CD8-positive, alpha-beta memory T cell (primary cell): ENCODE data around the gene HOXC11. TPM values are rescaled to one million over a fixed set of nuclear protein-coding genes. Genes with fewer than 3 reads are reported as not detected.

Source experiments
- CTCF ChIA-PET: fragments of 350-600 bp; sonication (Branson Sonifier 250); formaldehyde crosslinking; loops from one replicate; lab custom pipeline; 2021; ENCODE audit warnings: antibody characterized with exemption; lab: Charles Lee
- POLR2A ChIA-PET: fragments of 350-600 bp; sonication (Branson Sonifier 250); formaldehyde crosslinking; loops from one replicate; lab custom pipeline; 2021; ENCODE audit warnings: antibody characterized with exemption; lab: Charles Lee
- DNase-seq, 5 donors: peaks; one replicate each; pipeline versions ENCODE4 v3.0.0 to v3.0.0-alpha.2; 2020 to 2022; ENCODE audit warnings: mixed read lengths in 1 of 5
- H3K27ac ChIP-seq: one replicate; pipeline ENCODE4 v1.7.0; 2013; ENCODE audit warnings: low read depth, mild to moderate bottlenecking, low read length, moderate library complexity
- H3K27me3 ChIP-seq: 2 replicates; pipeline ENCODE4 v1.7.0; 2013; ENCODE audit warnings: low read length, mild to moderate bottlenecking; ENCODE audit not compliant: insufficient read depth, poor library complexity, severe bottlenecking
- H3K36me3 ChIP-seq: 2 replicates; pipeline ENCODE4 v1.7.0; 2013; ENCODE audit warnings: mild to moderate bottlenecking, low read length, moderate library complexity; ENCODE audit not compliant: insufficient read depth
- H3K4me1 ChIP-seq: 2 replicates; pipeline ENCODE4 v1.7.0; 2013; ENCODE audit warnings: mild to moderate bottlenecking, low read length, moderate library complexity; ENCODE audit not compliant: insufficient read depth
- H3K4me3 ChIP-seq: 2 replicates; pipeline ENCODE4 v1.7.0; 2013; ENCODE audit warnings: mild to moderate bottlenecking, low read length
- H3K9me3 ChIP-seq: 2 replicates; pipeline ENCODE4 v1.7.0; 2013; ENCODE audit warnings: mild to moderate bottlenecking, low read length
- H3K27ac Mint-ChIP-seq, 8 donors: one replicate each; pipeline ENCODE4 v1.8.0; 2020 to 2021; ENCODE audit warnings: mixed read lengths in 8 of 8, mild to moderate bottlenecking in 6 of 8, inconsistent platforms in 3 of 8, moderate library complexity in 3 of 8
- H3K27me3 Mint-ChIP-seq, 2 donors: one replicate each; pipeline ENCODE4 v1.8.0; 2020 to 2021; ENCODE audit warnings: mixed read lengths in 2 of 2, mild to moderate bottlenecking in 1 of 2, moderate library complexity in 1 of 2
- H3K36me3 Mint-ChIP-seq, 3 donors: one replicate each; pipeline ENCODE4 v1.8.0; 2020 to 2021; ENCODE audit warnings: mixed read lengths in 3 of 3, inconsistent platforms in 1 of 3, mild to moderate bottlenecking in 1 of 3
- H3K4me1 Mint-ChIP-seq, 3 donors: one replicate each; pipeline ENCODE4 v1.8.0; 2020 to 2021; ENCODE audit warnings: mixed read lengths in 3 of 3, inconsistent platforms in 1 of 3, mild to moderate bottlenecking in 1 of 3
- H3K4me3 Mint-ChIP-seq, 7 donors: one replicate each; pipeline ENCODE4 v1.8.0; 2020 to 2021; ENCODE audit warnings: mixed read lengths in 7 of 7, mild to moderate bottlenecking in 6 of 7, moderate library complexity in 4 of 7, inconsistent platforms in 2 of 7
- H3K9me3 Mint-ChIP-seq, 5 donors: one replicate each; pipeline ENCODE4 v1.8.0; 2020 to 2022; ENCODE audit warnings: mixed read lengths in 5 of 5, mild to moderate bottlenecking in 3 of 5, moderate library complexity in 2 of 5, inconsistent platforms in 1 of 5
- polyA plus RNA-seq: library from polyadenylated mRNA; unstranded; fragments of 300-500 nt; fragmentation: Illumina TruSeq; gene quantifications from one replicate; pipeline ENCODE4 v1.2.3, GENCODE V29; 2021
- total RNA-seq, 2 experiments: library from RNA; stranded (reverse); gene quantifications; one replicate each; pipeline ENCODE4 v1.2.3, GENCODE V29; 2021

HOXC11 gene
- total and polyA plus RNA-seq, 3 experiments from 2014 or later, result not detected

GRCh38 chr12:53994264-53995001, 21.5 kb downstream of the HOXC11 start:
- Mint-ChIP-seq H3K4me3 (peak overlapping the region; percentile 74 to 87 (median 81)), H3K27me3 (peaks cover 93 to 96% of the 10 kb centered on the region in 2 donors), H3K36me3 (no peaks in the 10 kb centered on the region), H3K4me1 (peaks cover 34 to 65% (median 47%) of the 10 kb centered on the region in 3 donors), H3K27ac (peak overlapping the region in 2 of 8 donors; percentile 66 to 84), H3K9me3 (peaks cover 0 to 7% (median 2%) of the 10 kb centered on the region in 5 donors)
- CTCF ChIA-PET, result interaction anchor here (1.0 to 1.6 kb wide), 4 partner anchors 12 to 237 kb away, joined by 3 to 8 read pairs (median 4); partner anchors contain the start of gene HOXC5
- H3K4me3 ChIP-seq, result no peak overlapping the region
- H3K36me3 ChIP-seq, result no peaks in the 10 kb centered on the region
- peaks cover 98% of the 10 kb centered on the region for H3K27me3 ChIP-seq
- peak overlapping the region; percentile 64 for H3K27ac ChIP-seq
- peaks cover 39% of the 10 kb centered on the region for H3K4me1 ChIP-seq
- H3K9me3 ChIP-seq, result no peaks in the 10 kb centered on the region
- DNase-seq, result no peak
- POLR2A ChIA-PET, result no interaction called here

DNA sequence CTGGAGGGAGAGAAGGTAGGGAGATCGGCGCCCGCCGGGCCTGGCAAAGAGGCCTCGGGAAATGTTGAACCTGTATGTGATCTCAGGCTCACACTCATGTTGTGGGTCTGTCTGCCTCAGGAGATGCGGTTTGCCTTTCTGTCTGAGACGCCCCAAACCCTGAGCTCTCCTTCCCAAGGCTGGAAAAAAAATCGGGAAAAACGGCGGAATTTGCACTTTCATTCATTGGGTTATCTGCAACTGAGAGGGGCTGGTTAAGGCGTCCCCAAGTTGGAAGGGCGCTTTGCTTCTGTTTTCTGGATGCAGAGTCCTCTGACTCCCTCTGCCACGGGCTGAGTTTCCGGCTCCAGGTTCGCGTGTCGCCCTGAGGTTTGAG, 22.1 kb downstream of the HOXC11 start:
- CTCF ChIA-PET, result interaction anchor here (1.0 to 1.6 kb wide), 5 partner anchors 11 to 238 kb away, joined by 3 to 8 read pairs (median 3); partner anchors contain the start of gene HOXC5
- peaks cover 98% of the 10 kb centered on the region for H3K27me3 ChIP-seq
- no peaks in the 10 kb centered on the region for H3K9me3 ChIP-seq
- POLR2A ChIA-PET, result no interaction called here
- no peak for DNase-seq
- H3K4me1 ChIP-seq, result peaks cover 42% of the 10 kb centered on the region
- Mint-ChIP-seq H3K9me3 (peaks cover 0 to 7% (median 2%) of the 10 kb centered on the region in 5 donors), H3K36me3 (no peaks in the 10 kb centered on the region), H3K4me3 (peak overlapping the region; percentile 74 to 87 (median 81)), H3K27ac (peak overlapping the region in 1 of 8 donors; percentile 74), H3K27me3 (peaks cover 92 to 96% of the 10 kb centered on the region in 2 donors), H3K4me1 (peaks cover 34 to 66% (median 43%) of the 10 kb centered on the region in 3 donors)
- H3K4me3 ChIP-seq, result peak overlapping the region; percentile 67
- no peaks in the 10 kb centered on the region for H3K36me3 ChIP-seq
- peak overlapping the region; percentile 64 for H3K27ac ChIP-seq

DNA sequence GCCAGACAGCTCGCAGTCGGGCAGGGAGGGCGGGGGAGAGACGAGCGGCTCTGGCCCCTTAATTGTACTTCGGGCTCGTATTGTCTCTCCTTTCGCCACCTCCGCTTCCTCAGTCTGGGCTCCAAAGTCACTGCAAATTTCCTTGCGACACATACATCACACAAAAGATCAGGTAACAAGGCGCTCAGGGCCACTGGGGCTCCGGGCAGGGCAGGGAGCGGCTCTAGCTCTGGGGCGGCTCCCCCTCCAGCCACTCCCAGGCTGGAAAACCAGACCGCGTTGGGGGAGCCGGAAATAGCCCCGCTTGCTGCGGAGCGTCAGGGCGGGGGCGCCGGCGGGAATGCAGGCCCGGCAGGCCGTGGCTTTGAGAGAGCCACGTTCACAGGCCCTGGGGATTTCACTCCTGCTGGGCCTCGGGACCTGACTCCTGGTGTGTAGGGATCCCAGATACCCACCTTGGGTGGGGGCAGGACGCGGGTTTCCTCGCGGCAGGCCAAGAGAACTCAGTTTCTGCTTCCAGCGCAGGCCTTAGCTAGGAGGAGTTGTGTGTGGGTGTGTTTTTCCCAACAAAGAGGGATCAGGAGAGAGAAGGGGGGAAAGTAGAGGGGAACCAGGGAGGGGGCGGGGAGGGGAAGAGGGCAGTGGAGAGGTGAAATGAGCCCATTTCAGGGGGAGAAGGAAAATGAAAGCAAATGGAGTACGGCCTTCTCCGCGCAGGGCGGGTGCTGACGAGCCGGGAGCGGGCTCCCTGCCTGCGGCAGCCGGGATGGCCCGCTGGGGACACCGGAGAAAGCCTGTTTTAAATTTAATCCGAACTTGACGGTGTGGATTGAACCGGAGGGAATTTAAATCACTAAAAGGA, 22.7 kb downstream of the HOXC11 start:
- Mint-ChIP-seq H3K36me3 (no peaks in the 10 kb centered on the region), H3K27ac (peak overlapping the region in 2 of 8 donors; percentile 33 to 74), H3K9me3 (peaks cover 0 to 7% (median 2%) of the 10 kb centered on the region in 5 donors), H3K27me3 (peaks cover 90 to 94% of the 10 kb centered on the region in 2 donors), H3K4me3 (peak overlapping the region; percentile 74 to 89 (median 84)), H3K4me1 (peaks cover 31 to 62% (median 40%) of the 10 kb centered on the region in 3 donors)
- Histone ChIP-seq H3K4me1 (peaks cover 46% of the 10 kb centered on the region), H3K4me3 (peak overlapping the region; percentile 67), H3K36me3 (no peaks in the 10 kb centered on the region), H3K9me3 (no peaks in the 10 kb centered on the region), H3K27ac (peak overlapping the region; percentile 64), H3K27me3 (peaks cover 98% of the 10 kb centered on the region)
- ChIA-PET CTCF (interaction anchor here (1.0 to 1.4 kb wide), 4 partner anchors 10 to 206 kb away, joined by 3 to 8 read pairs (median 4); partner anchors contain the start of gene HOXC5), POLR2A (no interaction called here)
- DNase-seq, result peak in 1 of 5 donors; percentile 14

DNA sequence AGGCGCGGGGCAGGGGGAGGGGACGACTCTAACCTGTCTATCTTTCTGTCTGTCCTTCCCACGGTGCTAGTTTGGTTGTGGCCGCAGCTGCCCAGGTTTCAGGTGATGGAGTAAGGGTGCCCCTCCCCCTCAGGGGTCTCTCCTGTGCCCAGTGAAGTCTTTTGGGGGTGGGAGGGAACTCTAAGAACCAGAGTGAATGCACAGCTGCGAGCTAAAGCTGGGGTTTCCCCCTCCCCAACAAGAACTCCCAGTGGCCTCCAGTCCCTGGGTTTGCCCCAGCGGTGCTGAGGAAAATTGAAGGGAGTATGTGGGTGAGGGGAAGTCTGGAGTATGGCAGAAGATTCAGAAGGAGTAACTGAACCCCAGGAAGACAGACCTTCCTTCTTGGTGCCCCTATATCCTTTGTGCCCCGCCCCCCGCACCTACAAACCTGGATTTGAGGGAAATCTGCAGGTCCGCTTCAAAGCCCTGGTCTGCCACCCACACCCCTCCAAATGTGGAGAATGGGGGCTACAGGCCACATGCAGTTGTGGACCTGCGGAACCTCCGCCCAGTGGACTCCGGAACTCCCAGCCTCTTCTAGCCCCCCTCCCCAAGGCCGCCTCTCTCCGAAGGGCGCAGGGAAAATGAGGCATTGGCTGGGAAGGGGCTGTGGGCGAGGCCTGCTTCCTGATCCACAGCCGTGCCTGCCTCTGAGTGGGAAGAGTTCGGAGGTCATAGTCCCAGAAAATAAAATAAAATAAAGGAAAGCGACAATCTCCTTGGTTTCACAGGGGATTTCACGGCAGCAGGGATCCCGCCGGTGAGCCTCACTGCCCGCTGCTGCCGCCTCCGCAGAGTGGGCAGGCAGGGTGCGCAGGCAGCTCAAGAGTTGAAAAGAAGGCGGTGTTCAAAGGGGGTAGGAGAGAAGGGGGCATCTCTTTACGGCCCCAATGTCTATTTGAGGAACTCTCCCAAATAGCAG, 23.6 kb downstream of the HOXC11 start:
- Mint-ChIP-seq H3K4me1 (peaks cover 31 to 62% (median 40%) of the 10 kb centered on the region in 3 donors), H3K36me3 (no peaks in the 10 kb centered on the region), H3K4me3 (peak overlapping the region; percentile 74 to 89 (median 84)), H3K27ac (peak overlapping the region in 2 of 8 donors; percentile 40 to 51), H3K9me3 (peaks cover 0 to 7% (median 2%) of the 10 kb centered on the region in 5 donors), H3K27me3 (peaks cover 93 to 94% of the 10 kb centered on the region in 2 donors)
- no peaks in the 10 kb centered on the region for H3K9me3 ChIP-seq
- DNase-seq, result no peak
- H3K4me3 ChIP-seq, result peak overlapping the region; percentile 67
- H3K4me1 ChIP-seq, result peaks cover 46% of the 10 kb centered on the region
- H3K36me3 ChIP-seq, result no peaks in the 10 kb centered on the region
- ChIA-PET CTCF (interaction anchor here (1.2 to 15.2 kb wide), 6 partner anchors 9 to 209 kb away, joined by 3 to 216 read pairs (median 4); partner anchors contain the start of gene HOXC10), POLR2A (interaction anchor here (0.8 kb wide), 1 partner anchor 174 kb away, joined by 5 read pairs; no protein-coding TSS in a partner anchor)
- H3K27me3 ChIP-seq, result peaks cover 98% of the 10 kb centered on the region
- peak overlapping the region; percentile 64 for H3K27ac ChIP-seq

DNA sequence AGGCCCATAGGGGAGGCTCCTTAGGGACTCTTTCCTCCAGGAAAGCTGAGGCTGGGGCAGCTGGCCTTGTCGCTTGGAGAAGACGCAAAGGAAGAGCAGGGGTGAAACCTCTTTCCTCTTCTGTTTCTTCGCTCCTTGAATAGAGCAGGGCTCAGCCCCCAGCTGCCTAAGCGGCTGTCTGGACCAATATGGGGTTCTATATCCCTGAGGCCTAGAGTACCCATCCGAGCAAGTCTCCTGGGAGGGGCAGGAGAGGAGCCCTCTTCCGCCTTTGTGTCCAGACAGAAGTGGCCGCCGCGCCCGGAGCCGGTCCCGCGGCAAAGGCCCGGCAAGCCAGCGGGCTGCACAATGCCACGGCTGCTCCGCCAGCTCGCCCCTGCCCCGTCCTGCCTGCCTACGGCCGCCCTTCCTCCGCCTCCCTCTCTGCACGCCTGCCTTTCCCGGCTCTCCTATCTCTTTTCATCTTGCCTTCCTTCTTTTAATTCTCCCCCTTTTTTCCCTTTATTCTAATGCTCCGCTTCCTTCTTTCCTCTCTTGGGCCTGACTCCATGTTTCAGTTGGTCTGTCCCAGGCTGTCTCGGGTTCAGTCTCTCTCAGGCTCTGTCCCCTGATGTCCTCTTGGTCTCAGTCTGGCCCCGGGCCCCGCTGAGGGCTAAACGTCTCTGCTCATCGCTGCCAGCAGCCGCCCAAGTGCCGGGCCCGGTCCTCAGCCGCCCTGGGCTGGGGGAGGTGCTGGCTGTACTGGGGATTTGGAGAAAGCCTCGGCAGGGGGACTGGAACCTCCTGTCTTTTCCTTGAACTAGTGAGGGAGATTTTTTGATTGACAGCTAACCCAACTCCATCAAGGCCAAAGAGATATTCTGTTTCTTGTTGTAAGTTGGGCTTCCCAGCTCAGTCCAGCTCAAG, 24.5 kb downstream of the HOXC11 start:
- H3K27ac Mint-ChIP-seq, result peak overlapping the region in 1 of 8 donors; percentile 51
- H3K9me3 Mint-ChIP-seq, result peaks cover 0 to 7% (median 2%) of the 10 kb centered on the region in 5 donors
- CTCF ChIA-PET, result interaction anchor here (1.2 to 15.2 kb wide), 5 partner anchors 8 to 208 kb away, joined by 3 to 216 read pairs (median 4); partner anchors contain the start of gene HOXC10

DNA sequence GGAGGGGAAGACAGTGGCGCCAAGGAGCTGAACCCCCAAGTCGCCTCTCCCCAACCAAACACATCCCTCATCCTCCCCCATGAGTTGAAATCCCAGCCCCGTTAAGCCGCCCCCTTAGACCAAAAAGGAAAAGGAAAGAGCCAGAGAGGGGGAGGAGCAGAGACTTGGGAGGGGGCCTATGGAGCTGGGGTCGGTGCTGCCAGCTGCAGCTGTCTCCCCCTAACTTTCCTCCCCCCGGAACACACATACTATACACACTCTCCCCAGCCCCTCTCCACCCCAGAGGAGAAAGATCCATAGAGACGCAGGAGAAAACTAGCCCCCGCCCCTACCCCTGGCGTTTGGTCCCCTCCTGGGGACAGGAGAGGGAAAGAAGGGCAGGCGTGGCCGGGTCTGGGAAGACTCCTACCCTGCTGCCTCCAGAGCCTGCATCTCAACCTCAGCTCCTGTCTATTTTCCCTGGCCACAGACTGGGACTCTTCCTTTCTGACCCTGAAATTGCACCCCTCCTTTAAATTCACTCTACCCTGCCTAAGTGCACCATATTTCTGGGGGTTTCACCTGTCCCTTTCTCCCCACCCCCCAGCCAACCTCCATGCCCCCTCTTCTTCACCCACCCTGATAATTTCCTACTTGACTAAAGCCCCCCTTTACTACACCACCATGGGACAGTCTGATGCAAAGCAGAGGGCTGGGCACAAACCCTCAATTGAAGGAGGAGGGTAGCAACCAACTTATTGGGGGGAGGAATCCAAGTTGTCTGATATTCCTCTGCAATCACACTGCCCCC, 25.4 kb downstream of the HOXC11 start:
- Histone ChIP-seq H3K4me1 (peaks cover 46% of the 10 kb centered on the region), H3K27me3 (peaks cover 91% of the 10 kb centered on the region), H3K4me3 (no peak overlapping the region), H3K27ac (no peak overlapping the region), H3K9me3 (no peaks in the 10 kb centered on the region), H3K36me3 (no peaks in the 10 kb centered on the region)
- ChIA-PET POLR2A (no interaction called here), CTCF (interaction anchor here (1.2 to 15.2 kb wide), 4 partner anchors 10 to 207 kb away, joined by 3 to 216 read pairs (median 5); partner anchors contain the start of genes HOXC5 and HOXC8)
- Mint-ChIP-seq H3K27me3 (peaks cover 91 to 94% of the 10 kb centered on the region in 2 donors), H3K4me1 (peaks cover 31 to 66% (median 40%) of the 10 kb centered on the region in 3 donors), H3K9me3 (peaks cover 0 to 6% (median 2%) of the 10 kb centered on the region in 5 donors), H3K36me3 (no peaks in the 10 kb centered on the region), H3K27ac (peak overlapping the region in 1 of 8 donors; percentile 43), H3K4me3 (peak overlapping the region in 5 of 7 donors; percentile 8 to 71 (median 27))
- no peak for DNase-seq

More for the DNA sequence above, 24.5 kb downstream of the HOXC11 start:
- Histone ChIP-seq H3K4me1 (peaks cover 46% of the 10 kb centered on the region), H3K27me3 (peaks cover 94% of the 10 kb centered on the region), H3K9me3 (no peaks in the 10 kb centered on the region), H3K36me3 (no peaks in the 10 kb centered on the region), H3K4me3 (no peak overlapping the region), H3K27ac (no peak overlapping the region)
- Mint-ChIP-seq H3K4me1 (peaks cover 31 to 64% (median 40%) of the 10 kb centered on the region in 3 donors), H3K27me3 (peaks cover 91 to 94% of the 10 kb centered on the region in 2 donors), H3K4me3 (peak overlapping the region in 6 of 7 donors; percentile 1 to 84 (median 57)), H3K36me3 (no peaks in the 10 kb centered on the region)
- POLR2A ChIA-PET, result interaction anchor here (0.8 kb wide), 1 partner anchor 173 kb away, joined by 5 read pairs; no protein-coding TSS in a partner anchor
- no peak for DNase-seq
